Superior temporal gyrus (tissue), 1 donor: ENCODE data around the gene FLRT1.

Source experiments
- DNase-seq: peaks from one replicate; pipeline ENCODE4 v3.0.0-alpha.2; 2016; ENCODE audit errors: extremely low spot score

The FLRT1 gene, protein sequence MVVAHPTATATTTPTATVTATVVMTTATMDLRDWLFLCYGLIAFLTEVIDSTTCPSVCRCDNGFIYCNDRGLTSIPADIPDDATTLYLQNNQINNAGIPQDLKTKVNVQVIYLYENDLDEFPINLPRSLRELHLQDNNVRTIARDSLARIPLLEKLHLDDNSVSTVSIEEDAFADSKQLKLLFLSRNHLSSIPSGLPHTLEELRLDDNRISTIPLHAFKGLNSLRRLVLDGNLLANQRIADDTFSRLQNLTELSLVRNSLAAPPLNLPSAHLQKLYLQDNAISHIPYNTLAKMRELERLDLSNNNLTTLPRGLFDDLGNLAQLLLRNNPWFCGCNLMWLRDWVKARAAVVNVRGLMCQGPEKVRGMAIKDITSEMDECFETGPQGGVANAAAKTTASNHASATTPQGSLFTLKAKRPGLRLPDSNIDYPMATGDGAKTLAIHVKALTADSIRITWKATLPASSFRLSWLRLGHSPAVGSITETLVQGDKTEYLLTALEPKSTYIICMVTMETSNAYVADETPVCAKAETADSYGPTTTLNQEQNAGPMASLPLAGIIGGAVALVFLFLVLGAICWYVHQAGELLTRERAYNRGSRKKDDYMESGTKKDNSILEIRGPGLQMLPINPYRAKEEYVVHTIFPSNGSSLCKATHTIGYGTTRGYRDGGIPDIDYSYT

DNA sequence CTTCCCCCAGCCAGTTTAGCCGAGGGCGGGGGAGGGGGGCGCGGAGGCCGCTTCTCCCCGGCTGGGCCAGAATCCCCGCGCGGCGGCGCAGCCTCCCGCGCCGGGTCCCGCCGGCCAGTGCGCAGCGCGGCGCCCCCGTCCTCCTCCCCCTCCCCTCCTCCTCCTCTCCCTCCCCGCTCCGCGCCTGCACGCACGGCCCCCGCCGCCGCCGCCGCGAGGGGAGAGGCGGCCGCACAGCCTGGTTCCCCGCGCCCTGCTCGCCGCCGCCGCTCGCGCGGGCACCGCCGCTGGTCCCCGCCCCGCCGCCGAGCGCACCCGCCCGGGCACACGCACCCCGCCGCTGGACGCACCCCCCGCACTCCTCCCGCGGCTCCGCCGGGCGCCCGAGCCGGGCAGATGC is at the start of gene FLRT1:
TSS of gene FLRT1 (plus strand) at position 356 of the 400 bp plus-strand sequence. CDS start 80,337 bp downstream, outside the sequence.
- DNase-seq = no peak

DNA sequence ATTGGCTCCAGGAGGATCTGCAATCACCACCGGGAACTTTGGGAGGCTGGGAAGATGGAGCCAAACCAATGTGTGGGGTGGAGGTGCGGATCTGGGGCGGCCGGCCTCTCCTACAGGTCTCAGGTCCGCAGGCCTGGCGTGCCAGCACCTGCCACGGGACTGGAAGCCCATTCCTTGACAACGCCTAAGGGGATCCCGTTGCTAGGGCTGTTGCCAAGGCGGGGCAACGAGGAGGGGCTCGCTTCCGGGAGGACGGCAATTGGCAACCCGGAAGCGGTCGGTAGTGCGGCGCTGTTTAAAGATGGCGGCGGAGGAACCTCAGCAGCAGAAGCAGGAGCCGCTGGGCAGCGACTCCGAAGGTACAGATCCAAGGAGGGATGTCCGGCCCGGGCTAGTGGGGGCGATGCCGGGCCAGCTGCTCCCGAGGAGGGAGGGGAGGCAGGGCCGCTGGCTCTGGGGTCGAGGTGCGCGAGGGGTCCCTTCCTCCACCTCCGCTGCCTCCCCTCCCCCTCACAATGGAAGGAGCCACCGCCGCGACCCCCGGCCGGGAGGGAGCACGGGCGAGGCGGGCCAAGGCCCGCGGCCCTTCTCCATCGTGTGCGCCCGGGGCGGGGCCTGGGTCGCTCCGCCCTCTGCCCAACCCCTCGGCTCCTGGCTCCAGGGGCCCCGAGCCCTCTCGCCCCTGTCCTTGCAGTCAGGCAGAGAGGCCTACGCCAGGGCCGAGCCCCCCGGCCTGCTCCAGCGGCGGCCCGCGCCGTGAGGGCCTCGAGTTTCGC is 49.4 kb upstream of the FLRT1 start, which contains the start of gene OTUB1:
TSS of gene OTUB1 (plus strand) at position 283 of the 776 bp plus-strand sequence. CDS start at position 302, 19 bp downstream.
- DNase-seq = peak; percentile 91

DNA sequence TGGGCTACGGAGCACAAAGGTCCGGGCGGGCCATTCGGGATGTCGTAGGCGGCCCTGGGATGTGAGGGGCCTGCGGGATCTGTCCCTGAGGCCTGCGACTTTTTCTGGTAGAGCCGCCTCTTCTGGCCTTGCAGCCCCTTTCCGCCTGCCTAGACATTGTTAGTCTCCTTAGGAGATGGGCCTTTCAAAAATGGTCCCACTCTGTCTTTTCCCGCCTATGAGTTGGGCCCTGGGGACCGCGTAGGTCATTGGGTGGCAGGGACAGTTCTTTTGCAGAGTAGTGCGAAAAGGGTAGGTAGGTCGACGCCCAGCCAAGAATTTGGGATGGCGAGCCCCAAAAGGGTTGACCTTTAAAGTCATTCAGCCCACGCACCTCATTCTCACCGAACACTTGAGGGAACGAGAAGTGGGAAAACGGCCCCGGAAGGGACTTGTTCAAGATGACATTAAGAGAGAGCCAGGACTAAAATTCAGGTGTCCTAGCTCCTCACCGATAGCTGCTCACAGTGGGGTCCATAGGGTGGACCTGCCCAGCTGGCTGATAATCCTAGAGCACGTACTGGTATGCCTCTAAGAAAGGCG is 48.7 kb upstream of the FLRT1 start:
- DNase-seq = no peak

DNA sequence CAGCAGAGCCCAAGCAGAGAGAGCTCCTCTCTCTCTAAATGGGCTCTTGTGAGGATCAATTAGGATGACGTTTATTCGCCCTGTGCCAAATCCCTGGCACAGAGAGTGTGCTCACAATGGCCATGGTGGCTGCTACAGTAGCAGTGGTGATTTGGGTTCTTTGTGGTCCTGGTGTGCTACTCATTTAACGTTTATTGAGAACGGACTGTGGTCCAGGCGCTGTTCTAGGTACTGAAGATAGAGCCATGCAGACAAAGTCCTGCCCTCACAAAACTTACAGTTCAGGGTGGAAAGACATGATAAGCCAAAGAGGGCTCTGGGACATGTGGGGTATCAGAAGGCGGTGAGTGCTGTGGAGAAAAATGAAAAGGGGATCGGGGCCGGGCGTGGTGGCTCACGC is 44.2 kb upstream of the FLRT1 start:
- DNase-seq = no peak

DNA sequence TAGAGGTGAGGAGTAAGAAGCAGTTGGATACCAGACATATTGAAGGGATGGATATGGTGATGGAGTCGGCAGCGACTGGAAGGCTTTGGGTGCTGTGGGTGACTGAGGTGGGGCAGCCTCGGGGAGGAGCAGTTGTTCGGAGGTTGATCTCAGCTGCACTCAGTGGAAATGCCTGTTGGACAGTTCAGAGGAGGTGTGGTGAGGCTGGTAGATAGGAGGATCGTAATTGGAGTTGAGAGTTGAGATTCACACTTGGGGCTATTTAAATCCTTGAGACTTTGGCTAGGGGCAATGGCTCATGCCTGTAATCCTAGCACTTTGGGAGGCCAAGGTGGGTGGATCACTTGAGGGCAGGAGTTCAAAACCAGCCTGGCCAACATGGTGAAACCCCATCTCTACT is 42.6 kb upstream of the FLRT1 start:
- no peak for DNase-seq

DNA sequence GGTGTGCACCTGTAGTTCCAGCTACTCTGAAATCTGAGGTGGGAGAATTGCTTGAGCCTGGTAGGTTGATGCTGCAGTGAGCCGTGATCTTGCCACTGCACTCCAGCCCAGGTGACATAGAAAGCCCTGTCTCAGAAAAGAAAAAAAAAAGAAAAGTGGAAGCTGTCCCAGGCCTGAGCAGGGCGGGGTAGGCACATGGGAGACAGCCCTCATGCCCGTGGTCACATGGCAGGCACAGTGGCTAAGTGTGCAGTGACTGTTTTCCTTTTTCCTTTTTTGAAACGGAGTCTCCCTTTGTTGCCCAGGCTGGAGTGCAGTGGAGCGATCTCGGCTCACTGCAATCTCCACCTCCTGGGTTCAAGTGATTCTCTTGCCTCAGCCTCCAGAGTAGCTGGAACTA is 41.7 kb upstream of the FLRT1 start:
- no peak for DNase-seq

DNA sequence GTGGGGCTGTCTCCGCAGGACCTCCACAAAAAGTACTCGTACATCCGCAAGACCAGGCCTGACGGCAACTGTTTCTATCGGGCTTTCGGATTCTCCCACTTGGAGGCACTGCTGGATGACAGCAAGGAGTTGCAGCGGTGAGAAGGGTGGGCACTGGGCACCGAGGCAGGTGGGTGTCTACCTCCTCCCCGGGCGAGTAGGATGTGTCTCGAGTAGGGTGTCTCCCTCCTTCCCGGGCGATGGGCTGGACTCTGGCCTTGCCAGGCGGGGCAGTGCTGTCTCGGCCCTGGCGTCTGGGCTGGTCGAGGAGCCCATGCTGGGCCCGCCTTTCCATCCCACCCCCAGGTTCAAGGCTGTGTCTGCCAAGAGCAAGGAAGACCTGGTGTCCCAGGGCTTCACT is 39.2 kb upstream of the FLRT1 start:
- no peak for DNase-seq

DNA sequence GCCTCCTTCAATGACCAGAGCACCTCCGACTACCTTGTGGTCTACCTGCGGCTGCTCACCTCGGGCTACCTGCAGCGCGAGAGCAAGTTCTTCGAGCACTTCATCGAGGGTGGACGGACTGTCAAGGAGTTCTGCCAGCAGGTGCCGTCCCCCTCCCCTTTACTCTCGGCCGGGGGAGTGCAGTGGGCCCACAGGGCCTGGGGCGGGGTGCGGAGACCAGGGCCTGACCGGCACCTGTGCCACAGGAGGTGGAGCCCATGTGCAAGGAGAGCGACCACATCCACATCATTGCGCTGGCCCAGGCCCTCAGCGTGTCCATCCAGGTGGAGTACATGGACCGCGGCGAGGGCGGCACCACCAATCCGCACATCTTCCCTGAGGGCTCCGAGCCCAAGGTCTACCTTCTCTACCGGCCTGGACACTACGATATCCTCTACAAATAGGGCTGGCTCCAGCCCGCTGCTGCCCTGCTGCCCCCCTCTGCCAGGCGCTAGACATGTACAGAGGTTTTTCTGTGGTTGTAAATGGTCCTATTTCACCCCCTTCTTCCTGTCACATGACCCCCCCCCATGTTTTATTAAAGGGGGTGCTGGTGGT is 38.5 kb upstream of the FLRT1 start:
- no peak for DNase-seq

DNA sequence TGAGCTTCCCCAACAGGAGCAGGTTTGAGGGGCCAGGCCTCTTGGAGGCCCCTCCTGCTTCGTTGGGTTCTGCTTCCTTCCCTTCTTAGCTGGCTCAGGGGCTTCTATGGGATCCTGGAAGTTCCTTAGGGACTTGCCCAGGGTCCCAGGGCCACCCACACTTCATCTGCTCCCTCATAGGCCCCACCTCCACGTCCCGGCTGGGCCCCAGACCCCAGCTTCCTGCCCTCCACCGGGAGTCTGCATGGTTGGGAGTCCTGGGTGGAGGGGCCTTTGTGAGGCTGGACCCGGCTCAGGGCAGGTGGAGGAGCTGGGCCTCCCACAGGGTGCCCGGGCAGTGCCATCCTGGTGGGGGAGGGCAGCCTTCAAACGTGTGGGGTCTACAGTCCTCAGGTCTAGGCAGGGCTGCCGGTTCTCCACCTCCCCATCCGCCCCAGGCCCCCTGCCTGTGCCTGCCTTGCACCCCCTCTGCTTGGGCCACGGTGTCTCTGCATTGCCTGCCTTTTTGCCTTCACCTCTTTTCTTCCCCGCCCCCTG is 37.9 kb upstream of the FLRT1 start:
- no peak for DNase-seq

DNA sequence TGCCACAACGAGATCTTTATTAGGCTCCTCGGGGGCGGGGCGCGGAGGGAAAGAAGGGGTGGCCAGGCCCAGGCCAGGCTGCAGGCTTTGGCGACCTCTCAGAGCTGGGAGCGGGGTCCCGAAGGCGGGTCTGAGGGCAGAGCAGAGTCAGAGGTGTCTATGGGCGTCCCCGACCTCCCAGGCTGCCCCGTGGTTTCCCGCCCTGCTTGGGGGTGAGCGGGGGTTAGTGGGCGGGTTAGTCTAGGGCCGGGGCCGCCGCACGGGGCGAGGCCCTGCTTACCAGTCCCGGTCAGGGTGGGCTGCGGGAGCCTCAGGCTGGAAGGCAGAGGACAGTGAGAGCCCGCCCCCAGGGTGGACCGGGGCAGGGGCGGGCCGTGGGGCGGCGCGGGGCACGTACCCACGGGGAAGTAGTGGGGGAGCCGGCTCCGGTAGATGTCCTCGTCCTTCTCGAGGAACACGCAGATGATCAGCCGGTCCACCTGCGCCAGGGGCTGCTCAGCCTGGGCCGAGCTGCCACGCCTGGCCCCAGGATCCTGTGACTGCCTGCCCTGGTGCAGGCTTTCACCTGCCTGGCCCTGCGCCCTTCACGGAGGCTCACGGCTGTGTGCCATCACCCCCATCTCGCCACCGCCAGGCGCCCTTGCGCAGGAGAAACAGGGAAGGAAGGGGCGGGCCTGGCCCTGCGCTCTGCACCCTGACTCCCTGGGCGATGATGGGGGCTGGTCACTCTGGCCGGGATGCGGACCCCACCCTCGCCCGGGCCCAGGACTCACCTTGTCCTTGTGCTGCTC is 37.0 kb upstream of the FLRT1 start:
- DNase-seq = no peak

DNA sequence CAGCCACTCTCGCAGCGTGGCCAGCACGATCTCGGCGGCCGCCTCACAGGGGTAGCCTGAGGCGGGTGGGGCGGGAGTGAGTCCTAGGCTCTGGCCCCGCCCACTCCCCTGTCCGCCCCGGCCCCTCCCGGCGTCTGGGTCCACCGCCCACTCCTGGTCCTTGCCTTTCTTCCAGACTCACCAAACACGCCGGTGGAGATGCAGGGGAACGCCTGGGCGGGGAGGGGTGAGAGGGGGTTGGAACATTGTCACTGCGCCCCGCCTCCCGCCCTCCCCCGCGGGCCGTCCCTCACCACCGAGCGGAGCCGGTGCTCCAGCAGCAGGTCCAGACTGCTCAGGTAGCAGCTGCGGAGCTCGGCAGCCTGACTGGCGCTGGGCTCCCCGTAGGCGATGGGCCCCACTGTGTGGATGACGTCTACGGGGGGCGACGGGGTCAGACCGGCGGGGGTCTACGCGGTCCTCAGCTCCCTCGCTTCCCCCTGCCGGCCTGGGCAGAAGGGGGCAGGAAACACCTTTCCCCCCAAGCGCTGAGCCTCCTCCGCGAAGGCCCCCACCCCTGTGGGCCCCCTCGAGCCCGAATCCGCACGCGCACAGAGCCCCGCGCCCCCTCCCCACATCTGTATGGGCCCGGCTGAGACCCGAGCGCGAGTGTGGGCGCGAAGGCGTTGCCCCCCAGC is 36.2 kb upstream of the FLRT1 start:
- DNase-seq = no peak

DNA sequence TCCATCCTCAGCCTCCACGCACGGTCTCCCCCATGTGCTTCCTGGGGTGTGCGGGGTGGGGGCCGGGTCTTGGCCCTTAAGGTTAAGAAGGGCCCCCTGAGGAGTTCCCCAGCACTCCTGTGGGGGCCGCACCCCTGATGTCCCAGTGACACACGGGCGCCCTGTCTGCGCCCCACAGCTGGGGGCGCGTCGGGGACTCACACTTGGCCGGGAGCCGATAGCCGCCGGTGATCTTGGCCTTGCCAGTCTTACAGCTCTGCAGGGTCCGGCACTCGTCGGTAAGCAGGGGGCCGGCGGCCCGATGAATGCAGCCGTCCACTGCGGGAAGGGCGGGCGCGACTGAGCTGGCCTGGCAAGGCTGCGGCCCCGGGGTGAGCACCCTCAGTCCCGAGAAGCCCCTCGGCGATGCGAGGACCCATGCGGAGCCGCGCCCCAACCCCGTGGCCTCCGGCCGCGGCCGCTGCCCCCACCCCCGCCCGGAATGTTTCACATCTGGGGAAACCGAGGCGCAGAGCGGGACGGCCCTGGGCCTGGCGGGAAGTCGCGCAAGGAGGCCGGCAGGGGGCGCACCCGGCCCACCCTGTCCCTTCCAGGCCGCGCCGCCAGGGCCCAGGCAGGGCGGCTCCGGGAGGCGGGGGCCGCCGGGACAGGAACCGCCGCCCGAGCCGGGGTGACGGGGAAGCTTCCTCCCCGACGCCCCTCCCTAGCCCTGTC is 35.5 kb upstream of the FLRT1 start:
- DNase-seq = peak; percentile 70

DNA sequence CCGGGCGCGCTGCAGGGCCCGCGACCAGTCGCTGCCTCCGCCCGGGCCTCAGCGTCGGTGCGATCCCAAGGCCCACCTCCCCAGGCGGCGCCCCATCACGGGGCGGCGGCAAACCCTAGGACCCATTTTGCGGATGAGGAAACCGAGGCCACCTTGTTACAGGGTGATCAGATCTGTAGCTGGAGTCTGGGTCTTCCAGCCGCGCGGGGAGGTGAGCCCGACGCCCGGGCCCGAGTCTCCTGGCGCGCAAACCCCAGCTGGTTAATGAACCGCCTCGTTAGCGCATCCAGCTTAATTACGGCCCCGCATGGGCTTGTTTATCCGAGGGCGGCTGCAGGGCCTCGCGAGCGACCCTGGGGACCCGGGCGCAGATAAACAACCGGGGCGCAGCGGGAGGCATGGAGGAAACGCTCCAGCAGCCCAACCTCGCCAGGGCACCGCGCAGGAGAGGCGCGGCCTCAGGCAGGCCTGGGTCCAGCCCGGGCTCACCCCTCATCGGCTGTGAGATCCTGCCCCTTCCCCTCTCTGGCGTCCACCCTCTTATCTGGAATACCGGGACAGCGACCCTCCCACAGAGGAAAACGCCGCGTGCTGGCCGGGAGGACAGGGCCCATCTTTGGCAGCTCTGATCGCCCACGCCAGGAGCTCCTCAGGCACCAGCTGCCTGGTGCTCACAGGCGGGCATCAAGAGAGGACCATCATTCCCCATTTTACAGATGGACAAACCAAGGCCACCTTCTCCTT is 34.8 kb upstream of the FLRT1 start:
- DNase-seq = no peak

DNA sequence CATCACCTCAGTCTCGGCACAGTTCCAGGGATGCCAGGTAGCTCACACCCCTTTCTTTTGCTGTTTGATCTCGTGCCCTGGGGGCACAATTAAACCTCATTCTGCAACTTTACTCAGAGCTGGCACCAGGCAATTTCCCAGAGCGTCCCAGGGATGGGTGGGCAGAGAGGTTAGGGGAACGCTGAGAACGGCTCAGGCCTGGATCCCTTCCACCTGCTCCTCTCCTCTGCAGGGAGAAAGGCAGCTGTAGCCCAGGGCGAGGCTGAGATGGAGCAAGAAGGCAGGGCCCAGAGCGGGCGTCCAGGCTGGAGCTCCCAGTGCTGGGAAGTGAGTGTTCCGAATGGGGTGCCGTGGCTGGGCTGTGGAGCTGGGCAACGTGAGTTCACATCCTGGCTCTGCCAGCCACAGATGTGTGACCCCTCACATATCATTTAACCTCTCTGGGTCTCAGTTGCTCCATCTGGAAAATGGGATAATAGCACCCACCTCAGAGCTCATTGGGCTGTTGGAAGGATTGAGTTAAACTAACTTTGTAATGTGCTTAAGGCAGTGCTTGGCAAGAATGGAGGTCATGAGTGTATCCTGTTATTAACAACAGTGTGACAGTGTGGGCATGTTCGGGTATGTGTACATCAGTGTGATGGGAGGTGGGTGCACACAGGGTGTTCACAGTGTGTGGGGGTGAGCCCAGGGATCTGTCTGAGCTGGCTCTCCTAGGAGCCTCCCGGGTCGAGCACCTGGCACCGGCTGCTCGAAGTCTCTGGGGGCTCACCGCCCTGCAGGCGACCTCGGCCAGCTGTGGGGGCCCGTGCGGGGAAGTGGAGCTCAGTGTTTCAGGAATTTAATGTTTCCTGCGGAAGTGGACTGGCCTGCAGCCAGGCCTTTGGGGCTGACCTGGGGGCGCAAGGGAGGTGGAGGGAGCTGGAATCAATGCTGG is 34.0 kb upstream of the FLRT1 start:
- DNase-seq = no peak

DNA sequence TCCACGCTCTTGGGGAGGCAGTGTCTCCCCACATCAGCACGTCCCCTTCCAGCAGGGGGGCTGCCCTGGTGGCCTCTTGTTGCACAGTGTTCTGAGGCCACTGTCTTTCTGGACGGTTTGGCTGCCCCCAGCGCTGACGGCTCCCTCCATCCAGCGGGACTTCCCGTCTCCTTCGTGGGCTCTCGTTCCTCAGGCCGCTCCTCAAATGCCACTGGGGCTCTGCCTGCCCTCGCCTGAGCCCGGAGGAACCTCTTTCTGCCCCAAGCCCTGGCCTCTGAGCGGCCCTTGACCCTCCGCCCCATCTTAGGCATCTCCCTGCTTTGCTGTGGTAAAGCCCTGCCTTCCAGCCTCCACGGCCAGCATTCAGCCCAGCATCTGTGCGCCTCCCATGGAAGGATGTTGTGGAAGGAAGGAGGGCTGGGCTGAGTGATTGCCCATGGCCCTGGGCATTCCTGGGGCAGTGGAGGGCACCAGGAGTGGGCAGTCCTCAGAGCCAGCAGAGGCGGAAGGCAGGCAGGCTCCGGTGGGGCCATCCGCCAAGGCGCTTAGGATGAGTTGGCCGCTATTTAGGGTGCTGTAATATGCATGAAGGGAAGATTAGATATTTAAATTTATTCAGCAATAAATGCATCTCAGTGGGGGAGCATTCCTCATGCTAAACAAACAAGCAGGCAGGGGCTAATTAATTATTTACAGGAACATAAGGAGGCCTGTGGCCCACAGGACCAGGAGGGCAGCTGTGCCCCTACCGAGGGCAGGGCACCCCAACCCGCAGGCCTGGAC is 31.7 kb upstream of the FLRT1 start:
- no peak for DNase-seq

DNA sequence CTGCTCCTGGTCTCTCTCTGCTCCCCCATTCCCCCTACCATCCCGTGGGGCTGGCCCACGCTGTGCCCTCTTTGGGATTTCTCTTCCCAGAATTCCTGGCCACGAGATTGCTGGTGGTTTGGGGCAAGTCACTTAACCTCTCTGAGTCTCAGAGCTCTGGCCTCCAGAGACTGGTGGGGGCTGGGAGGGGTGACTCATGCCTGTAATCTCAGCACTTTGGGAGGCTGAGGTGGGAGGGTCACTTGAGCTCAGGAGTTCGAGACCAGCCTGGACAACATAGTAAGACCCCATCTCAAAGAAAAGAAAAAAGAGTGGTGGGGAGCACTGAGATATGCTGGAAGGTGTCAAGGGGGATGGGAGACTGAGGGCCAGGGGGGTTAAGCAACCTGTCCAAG is 31.1 kb upstream of the FLRT1 start:
- no peak for DNase-seq

DNA sequence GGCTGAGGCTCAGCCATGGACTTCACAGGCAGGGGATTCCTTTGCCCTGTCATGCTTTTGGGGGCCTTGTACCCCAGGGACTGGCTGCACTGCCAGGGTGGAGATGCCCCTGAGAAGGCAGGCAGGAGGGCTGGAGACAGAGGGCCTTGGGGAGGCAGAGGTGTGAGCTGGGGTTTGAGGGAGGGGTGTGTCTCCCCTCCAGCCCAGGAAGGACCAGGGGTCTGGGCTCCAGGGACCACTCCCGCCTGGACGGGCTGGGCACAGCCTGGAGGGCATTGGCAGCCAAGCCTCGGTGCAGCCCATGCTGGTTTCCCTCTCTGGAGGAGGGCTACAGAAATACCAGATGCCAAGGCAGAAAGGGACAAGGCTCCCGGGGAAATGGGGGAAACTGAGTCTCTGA is 30.0 kb upstream of the FLRT1 start:
- no peak for DNase-seq
